NB4 (cell line): ENCODE data around the gene PDE9A.

Source experiments
- MYC ChIP-seq: IDR thresholded peaks from 2 replicates; pipeline ENCODE4 v1.6.1; 2011; ENCODE audit warnings: low read depth, low read length
- POLR2A ChIP-seq: IDR thresholded peaks from 2 replicates; pipeline ENCODE4 v1.6.1; 2011; ENCODE audit warnings: mild to moderate bottlenecking; ENCODE audit not compliant: insufficient read length; ENCODE audit errors: extremely low read depth
- TF ChIP-seq, protein P1 (sequence below): IDR thresholded peaks from one replicate; pipeline ENCODE4 v1.5.1; 2012; ENCODE audit warnings: low read depth, low read length
- TF ChIP-seq, protein P2 (sequence below): IDR thresholded peaks from 2 replicates; pipeline ENCODE4 v1.6.1; 2011; ENCODE audit warnings: low read depth, low read length

DNA sequence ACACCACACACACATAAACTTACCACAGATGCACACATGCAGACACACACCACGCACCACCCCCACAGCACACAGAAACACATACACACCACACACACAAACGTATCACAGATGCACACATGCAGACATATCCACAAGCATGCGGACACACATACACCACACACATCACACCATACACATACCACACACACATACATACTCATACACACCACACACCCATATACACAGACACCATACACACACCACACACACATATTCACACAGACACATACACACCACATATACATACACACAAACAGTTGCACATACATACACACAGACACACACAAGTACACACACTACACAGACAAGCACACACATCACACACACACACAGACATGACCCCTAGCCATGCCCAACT is 37.5 kb upstream of the PDE9A start:
- TF ChIP-seq, protein P1, sequence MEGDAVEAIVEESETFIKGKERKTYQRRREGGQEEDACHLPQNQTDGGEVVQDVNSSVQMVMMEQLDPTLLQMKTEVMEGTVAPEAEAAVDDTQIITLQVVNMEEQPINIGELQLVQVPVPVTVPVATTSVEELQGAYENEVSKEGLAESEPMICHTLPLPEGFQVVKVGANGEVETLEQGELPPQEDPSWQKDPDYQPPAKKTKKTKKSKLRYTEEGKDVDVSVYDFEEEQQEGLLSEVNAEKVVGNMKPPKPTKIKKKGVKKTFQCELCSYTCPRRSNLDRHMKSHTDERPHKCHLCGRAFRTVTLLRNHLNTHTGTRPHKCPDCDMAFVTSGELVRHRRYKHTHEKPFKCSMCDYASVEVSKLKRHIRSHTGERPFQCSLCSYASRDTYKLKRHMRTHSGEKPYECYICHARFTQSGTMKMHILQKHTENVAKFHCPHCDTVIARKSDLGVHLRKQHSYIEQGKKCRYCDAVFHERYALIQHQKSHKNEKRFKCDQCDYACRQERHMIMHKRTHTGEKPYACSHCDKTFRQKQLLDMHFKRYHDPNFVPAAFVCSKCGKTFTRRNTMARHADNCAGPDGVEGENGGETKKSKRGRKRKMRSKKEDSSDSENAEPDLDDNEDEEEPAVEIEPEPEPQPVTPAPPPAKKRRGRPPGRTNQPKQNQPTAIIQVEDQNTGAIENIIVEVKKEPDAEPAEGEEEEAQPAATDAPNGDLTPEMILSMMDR: no peak
- TF ChIP-seq, protein P2, sequence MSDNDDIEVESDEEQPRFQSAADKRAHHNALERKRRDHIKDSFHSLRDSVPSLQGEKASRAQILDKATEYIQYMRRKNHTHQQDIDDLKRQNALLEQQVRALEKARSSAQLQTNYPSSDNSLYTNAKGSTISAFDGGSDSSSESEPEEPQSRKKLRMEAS: no peak
- TF ChIP-seq MYC (no peak), POLR2A (no peak)
